Loucy (cell line): ENCODE data around the gene SGSM2.

ENCODE experiments used
- H2AFZ ChIP-seq: fragments of 200-600 bp; sonication (generic); 2 replicates; pipeline ENCODE4 v1.6.0; 2016; ENCODE audit warnings: antibody characterized with exemption, mild to moderate bottlenecking, low read length, moderate library complexity
- H3F3A ChIP-seq: fragments of 200-600 bp; 2 replicates; pipeline ENCODE4 v1.6.0; 2016; ENCODE audit warnings: antibody characterized with exemption, low read depth, mild to moderate bottlenecking
- H3K27me3 ChIP-seq: fragments of 200-600 bp; sonication (generic); 2 replicates; pipeline ENCODE4 v1.6.1; 2014; ENCODE audit warnings: low read length, mild to moderate bottlenecking; ENCODE audit not compliant: insufficient read depth, poor library complexity, severe bottlenecking
- H3K36me3 ChIP-seq: fragments of 200-600 bp; sonication (generic); 2 replicates; pipeline ENCODE4 v1.6.1; 2016; ENCODE audit warnings: low read length; ENCODE audit not compliant: insufficient read depth
- H3K4me1 ChIP-seq: fragments of 200-600 bp; sonication (generic); 2 replicates; pipeline ENCODE4 v1.5.1; 2014; ENCODE audit warnings: low read length, mild to moderate bottlenecking; ENCODE audit not compliant: insufficient read depth, poor library complexity, severe bottlenecking
- H3K4me2 ChIP-seq: fragments of 200-600 bp; sonication (generic); 2 replicates; pipeline ENCODE4 v1.6.0; 2014; ENCODE audit warnings: antibody characterized with exemption, low read length, low read depth, mild to moderate bottlenecking; ENCODE audit not compliant: poor library complexity, severe bottlenecking
- H3K4me3 ChIP-seq: fragments of 200-600 bp; sonication (generic); 2 replicates; pipeline ENCODE4 v1.5.1; 2014; ENCODE audit warnings: low read length, mild to moderate bottlenecking, mixed read lengths; ENCODE audit not compliant: poor library complexity, severe bottlenecking
- H3K79me2 ChIP-seq: fragments of 200-600 bp; sonication (generic); 2 replicates; pipeline ENCODE4 v1.6.1; 2014; ENCODE audit warnings: low read length; ENCODE audit not compliant: insufficient read depth
- H3K9ac ChIP-seq: fragments of 200-600 bp; sonication (generic); 2 replicates; pipeline ENCODE4 v1.6.0; 2014; ENCODE audit warnings: mild to moderate bottlenecking, low read depth, low read length, moderate library complexity; ENCODE audit not compliant: poor library complexity, severe bottlenecking
- H3K9me2 ChIP-seq: fragments of 200-600 bp; sonication (generic); replicated peaks from 2 replicates; pipeline ENCODE4 v1.6.1; 2016; ENCODE audit warnings: low read depth, low read length, mixed read lengths
- H3K9me3 ChIP-seq: fragments of 200-600 bp; sonication (generic); 2 replicates; pipeline ENCODE4 v1.6.1; 2014; ENCODE audit warnings: mild to moderate bottlenecking, antibody characterized with exemption, low read length, low read depth; ENCODE audit not compliant: insufficient read depth
- H4K20me1 ChIP-seq: fragments of 200-600 bp; sonication (generic); 2 replicates; pipeline ENCODE4 v1.6.0; 2014; ENCODE audit warnings: antibody characterized with exemption, low read length, mild to moderate bottlenecking; ENCODE audit not compliant: insufficient read depth, poor library complexity, severe bottlenecking
- CTCF ChIP-seq: fragments of 200-600 bp; sonication (generic); conservative IDR thresholded peaks from 2 replicates; pipeline ENCODE4 v1.5.1; 2014; ENCODE audit warnings: mild to moderate bottlenecking, antibody characterized with exemption, low read length
- EZH2phosphoT487 ChIP-seq: fragments of 200-600 bp; IDR thresholded peaks from 2 replicates; pipeline ENCODE4 v1.6.1; 2018; ENCODE audit warnings: antibody characterized with exemption, mild to moderate bottlenecking, moderate library complexity, borderline replicate concordance

The SGSM2 gene

GRCh38 chr17:2369551-2370210 is 32.4 kb downstream of the SGSM2 start:
- Histone ChIP-seq H3K27me3 (no peaks in the 10 kb centered on the region), H3K36me3 (peaks cover 6% of the 10 kb centered on the region; the same call in 1 of the 2 replicates), H3K79me2 (no peaks in the 10 kb centered on the region), H3K4me1 (peaks cover 6% of the 10 kb centered on the region), H2AFZ (no peak overlapping the region), H3F3A (no peaks in the 10 kb centered on the region), H3K4me3 (no peak overlapping the region), H3K9me3 (no peaks in the 10 kb centered on the region), H3K9me2 (no peaks in the 10 kb centered on the region), H3K9ac (no peak overlapping the region), H3K4me2 (no peak overlapping the region), H4K20me1 (no peaks in the 10 kb centered on the region)
- TF ChIP-seq CTCF (no peak), EZH2phosphoT487 (no peak)

- Histone ChIP-seq H3K9ac (no peak overlapping the region), H3K9me2 (no peaks in the 10 kb centered on the region), H3K79me2 (no peaks in the 10 kb centered on the region), H3K4me2 (no peak overlapping the region), H3F3A (no peaks in the 10 kb centered on the region), H3K4me1 (peaks cover 6% of the 10 kb centered on the region), H2AFZ (no peak overlapping the region), H3K4me3 (no peak overlapping the region), H3K36me3 (peaks cover 3% of the 10 kb centered on the region; the same call in 1 of the 2 replicates), H3K27me3 (no peaks in the 10 kb centered on the region), H3K9me3 (no peaks in the 10 kb centered on the region), H4K20me1 (no peaks in the 10 kb centered on the region)
- TF ChIP-seq EZH2phosphoT487 (no peak), CTCF (no peak)
Observed at GRCh38 chr17:2370211-2370589, 32.9 kb downstream of the SGSM2 start.

DNA sequence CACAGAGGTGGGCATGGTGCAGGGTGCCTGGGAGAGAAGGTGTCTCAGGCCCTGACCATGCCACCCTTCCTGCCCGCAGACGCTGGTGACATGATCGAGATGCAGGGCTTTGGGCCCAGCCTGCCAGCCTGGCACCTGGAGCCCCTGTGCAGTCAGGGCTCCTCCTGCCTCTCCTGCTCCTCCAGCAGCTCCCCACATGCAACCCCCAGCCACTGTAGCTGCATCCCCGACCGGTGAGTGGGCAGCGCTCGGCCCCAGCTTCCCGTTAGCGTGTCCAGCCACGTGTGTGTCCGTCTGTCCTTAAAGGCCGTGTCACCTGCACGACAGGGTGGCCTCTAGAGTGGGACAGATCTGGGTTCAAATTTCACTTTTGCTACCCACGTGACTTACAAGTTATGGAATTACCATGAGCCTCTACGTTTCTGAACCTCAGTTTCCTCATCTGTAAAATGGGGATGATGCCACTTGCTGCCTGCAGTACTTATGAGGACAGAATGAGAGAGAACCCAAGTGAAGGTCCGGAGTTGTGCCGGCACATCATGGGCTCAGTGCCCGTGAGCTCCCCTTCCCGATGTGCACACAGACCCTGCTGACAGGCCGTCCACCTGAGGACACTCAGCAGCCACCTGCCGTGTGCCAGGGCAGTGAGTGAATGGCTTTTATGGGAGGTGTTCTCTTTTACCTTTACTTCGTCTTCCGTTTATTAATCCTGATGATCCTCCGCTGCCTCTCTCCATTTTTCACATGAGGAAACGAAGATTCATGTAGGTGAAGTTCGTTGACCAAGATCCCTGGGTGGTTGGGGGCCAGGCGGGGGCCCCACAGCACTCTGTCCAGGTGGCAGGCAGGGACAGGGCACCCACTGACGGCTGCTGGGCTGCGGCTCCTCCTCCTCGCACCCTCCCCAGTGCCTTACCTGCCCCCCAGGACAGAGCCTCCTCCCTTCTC is 34.2 kb downstream of the SGSM2 start:
- Histone ChIP-seq H3K4me1 (peaks cover 6% of the 10 kb centered on the region), H3K4me2 (no peak overlapping the region), H2AFZ (no peak overlapping the region), H3K9me2 (no peaks in the 10 kb centered on the region), H3K36me3 (no peaks in the 10 kb centered on the region), H3K27me3 (no peaks in the 10 kb centered on the region), H3F3A (no peaks in the 10 kb centered on the region), H4K20me1 (no peaks in the 10 kb centered on the region), H3K9me3 (no peaks in the 10 kb centered on the region), H3K79me2 (no peaks in the 10 kb centered on the region), H3K4me3 (no peak overlapping the region), H3K9ac (no peak overlapping the region)
- TF ChIP-seq CTCF (no peak), EZH2phosphoT487 (no peak)
